ENCODE results near the gene PCDH10. TPM values are rescaled to one million over a fixed set of nuclear protein-coding genes. Genes with fewer than 3 reads are reported as not detected.

PCDH10 gene
- total and polyA plus RNA-seq, 9 of the 15 experiments (the other 6 are each of a cell fraction or from before 2014, with no cell fraction given): 0.04 to 1.4 (median 0.29) TPM

DNA sequence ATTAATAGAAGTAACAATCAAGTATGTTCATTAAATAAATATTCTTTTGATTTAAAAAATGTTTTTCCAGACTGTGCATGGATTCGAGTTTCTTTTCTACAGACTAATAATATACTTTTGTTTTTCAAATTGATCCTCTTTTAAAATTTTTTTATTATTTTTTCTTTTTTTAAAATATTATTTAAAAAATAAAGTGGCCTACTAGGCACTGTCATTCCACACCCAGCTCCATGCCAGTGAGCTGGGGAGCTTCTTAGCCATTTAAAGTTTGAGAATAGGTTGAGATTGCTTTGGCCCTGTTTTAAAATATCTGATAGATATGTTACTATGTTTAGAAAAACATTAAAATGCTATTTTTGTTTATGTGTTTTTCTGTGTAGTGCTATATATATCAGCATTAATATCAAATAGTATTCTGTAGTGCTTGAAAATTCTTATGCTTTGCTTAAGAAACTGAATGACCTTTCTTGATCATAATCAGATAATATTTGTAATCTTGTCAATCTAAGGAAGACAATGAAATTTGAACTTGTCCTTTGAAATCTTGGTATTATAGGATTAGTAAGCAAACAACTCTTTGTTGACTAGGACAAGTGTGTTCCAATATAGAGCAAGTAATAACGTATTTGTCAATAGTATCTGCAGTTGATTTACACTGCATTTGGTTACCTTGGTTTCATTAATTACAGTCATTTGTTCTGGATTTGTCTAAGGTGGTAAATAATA is 12.6 kb downstream of the PCDH10 start (continued):
- TF ChIP-seq, protein P1, sequence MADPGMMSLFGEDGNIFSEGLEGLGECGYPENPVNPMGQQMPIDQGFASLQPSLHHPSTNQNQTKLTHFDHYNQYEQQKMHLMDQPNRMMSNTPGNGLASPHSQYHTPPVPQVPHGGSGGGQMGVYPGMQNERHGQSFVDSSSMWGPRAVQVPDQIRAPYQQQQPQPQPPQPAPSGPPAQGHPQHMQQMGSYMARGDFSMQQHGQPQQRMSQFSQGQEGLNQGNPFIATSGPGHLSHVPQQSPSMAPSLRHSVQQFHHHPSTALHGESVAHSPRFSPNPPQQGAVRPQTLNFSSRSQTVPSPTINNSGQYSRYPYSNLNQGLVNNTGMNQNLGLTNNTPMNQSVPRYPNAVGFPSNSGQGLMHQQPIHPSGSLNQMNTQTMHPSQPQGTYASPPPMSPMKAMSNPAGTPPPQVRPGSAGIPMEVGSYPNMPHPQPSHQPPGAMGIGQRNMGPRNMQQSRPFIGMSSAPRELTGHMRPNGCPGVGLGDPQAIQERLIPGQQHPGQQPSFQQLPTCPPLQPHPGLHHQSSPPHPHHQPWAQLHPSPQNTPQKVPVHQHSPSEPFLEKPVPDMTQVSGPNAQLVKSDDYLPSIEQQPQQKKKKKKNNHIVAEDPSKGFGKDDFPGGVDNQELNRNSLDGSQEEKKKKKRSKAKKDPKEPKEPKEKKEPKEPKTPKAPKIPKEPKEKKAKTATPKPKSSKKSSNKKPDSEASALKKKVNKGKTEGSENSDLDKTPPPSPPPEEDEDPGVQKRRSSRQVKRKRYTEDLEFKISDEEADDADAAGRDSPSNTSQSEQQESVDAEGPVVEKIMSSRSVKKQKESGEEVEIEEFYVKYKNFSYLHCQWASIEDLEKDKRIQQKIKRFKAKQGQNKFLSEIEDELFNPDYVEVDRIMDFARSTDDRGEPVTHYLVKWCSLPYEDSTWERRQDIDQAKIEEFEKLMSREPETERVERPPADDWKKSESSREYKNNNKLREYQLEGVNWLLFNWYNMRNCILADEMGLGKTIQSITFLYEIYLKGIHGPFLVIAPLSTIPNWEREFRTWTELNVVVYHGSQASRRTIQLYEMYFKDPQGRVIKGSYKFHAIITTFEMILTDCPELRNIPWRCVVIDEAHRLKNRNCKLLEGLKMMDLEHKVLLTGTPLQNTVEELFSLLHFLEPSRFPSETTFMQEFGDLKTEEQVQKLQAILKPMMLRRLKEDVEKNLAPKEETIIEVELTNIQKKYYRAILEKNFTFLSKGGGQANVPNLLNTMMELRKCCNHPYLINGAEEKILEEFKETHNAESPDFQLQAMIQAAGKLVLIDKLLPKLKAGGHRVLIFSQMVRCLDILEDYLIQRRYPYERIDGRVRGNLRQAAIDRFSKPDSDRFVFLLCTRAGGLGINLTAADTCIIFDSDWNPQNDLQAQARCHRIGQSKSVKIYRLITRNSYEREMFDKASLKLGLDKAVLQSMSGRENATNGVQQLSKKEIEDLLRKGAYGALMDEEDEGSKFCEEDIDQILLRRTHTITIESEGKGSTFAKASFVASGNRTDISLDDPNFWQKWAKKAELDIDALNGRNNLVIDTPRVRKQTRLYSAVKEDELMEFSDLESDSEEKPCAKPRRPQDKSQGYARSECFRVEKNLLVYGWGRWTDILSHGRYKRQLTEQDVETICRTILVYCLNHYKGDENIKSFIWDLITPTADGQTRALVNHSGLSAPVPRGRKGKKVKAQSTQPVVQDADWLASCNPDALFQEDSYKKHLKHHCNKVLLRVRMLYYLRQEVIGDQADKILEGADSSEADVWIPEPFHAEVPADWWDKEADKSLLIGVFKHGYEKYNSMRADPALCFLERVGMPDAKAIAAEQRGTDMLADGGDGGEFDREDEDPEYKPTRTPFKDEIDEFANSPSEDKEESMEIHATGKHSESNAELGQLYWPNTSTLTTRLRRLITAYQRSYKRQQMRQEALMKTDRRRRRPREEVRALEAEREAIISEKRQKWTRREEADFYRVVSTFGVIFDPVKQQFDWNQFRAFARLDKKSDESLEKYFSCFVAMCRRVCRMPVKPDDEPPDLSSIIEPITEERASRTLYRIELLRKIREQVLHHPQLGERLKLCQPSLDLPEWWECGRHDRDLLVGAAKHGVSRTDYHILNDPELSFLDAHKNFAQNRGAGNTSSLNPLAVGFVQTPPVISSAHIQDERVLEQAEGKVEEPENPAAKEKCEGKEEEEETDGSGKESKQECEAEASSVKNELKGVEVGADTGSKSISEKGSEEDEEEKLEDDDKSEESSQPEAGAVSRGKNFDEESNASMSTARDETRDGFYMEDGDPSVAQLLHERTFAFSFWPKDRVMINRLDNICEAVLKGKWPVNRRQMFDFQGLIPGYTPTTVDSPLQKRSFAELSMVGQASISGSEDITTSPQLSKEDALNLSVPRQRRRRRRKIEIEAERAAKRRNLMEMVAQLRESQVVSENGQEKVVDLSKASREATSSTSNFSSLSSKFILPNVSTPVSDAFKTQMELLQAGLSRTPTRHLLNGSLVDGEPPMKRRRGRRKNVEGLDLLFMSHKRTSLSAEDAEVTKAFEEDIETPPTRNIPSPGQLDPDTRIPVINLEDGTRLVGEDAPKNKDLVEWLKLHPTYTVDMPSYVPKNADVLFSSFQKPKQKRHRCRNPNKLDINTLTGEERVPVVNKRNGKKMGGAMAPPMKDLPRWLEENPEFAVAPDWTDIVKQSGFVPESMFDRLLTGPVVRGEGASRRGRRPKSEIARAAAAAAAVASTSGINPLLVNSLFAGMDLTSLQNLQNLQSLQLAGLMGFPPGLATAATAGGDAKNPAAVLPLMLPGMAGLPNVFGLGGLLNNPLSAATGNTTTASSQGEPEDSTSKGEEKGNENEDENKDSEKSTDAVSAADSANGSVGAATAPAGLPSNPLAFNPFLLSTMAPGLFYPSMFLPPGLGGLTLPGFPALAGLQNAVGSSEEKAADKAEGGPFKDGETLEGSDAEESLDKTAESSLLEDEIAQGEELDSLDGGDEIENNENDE (IDR thresholded peaks at IDR 0.05; ENCODE audit: low read depth, low read length): no peak
- TF ChIP-seq KLF6 (CRISPR knock-in tag; IDR thresholded peaks at IDR 0.05; ENCODE audit: borderline replicate concordance) (no peak), ZNF644 (tag; IDR thresholded peaks at IDR 0.05; ENCODE audit: low read depth) (no peak), PHTF2 (CRISPR knock-in tag; IDR thresholded peaks at IDR 0.05) (no peak), ELF4 (CRISPR knock-in tag; IDR thresholded peaks at IDR 0.05) (no peak), RUNX1 (IDR thresholded peaks at IDR 0.05; ENCODE audit: low read depth) (no peak), ZNF764 (CRISPR knock-in tag; IDR thresholded peaks at IDR 0.05; ENCODE audit: low read depth) (no peak), EGR1 (conservative IDR thresholded peaks at IDR 0.05) (no peak), TAL1 (IDR thresholded peaks at IDR 0.05) (no peak), U2AF1 (optimal IDR thresholded peaks at IDR 0.05; ENCODE audit: low read depth, low read length) (no peak), MXI1 (IDR thresholded peaks at IDR 0.05; ENCODE audit: low read depth, low read length) (no peak)
- TF ChIP-seq, protein P2, sequence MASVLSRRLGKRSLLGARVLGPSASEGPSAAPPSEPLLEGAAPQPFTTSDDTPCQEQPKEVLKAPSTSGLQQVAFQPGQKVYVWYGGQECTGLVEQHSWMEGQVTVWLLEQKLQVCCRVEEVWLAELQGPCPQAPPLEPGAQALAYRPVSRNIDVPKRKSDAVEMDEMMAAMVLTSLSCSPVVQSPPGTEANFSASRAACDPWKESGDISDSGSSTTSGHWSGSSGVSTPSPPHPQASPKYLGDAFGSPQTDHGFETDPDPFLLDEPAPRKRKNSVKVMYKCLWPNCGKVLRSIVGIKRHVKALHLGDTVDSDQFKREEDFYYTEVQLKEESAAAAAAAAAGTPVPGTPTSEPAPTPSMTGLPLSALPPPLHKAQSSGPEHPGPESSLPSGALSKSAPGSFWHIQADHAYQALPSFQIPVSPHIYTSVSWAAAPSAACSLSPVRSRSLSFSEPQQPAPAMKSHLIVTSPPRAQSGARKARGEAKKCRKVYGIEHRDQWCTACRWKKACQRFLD (CRISPR knock-in tag; IDR thresholded peaks at IDR 0.05): no peak
- TF ChIP-seq, protein P3, sequence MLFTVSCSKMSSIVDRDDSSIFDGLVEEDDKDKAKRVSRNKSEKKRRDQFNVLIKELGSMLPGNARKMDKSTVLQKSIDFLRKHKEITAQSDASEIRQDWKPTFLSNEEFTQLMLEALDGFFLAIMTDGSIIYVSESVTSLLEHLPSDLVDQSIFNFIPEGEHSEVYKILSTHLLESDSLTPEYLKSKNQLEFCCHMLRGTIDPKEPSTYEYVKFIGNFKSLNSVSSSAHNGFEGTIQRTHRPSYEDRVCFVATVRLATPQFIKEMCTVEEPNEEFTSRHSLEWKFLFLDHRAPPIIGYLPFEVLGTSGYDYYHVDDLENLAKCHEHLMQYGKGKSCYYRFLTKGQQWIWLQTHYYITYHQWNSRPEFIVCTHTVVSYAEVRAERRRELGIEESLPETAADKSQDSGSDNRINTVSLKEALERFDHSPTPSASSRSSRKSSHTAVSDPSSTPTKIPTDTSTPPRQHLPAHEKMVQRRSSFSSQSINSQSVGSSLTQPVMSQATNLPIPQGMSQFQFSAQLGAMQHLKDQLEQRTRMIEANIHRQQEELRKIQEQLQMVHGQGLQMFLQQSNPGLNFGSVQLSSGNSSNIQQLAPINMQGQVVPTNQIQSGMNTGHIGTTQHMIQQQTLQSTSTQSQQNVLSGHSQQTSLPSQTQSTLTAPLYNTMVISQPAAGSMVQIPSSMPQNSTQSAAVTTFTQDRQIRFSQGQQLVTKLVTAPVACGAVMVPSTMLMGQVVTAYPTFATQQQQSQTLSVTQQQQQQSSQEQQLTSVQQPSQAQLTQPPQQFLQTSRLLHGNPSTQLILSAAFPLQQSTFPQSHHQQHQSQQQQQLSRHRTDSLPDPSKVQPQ (CRISPR knock-in tag; IDR thresholded peaks at IDR 0.05; ENCODE audit: borderline replicate concordance): no peak

All from K562 (cell line).